Measurements from ENCODE around the gene LY6G6F. TPM values are rescaled to one million over a fixed set of nuclear protein-coding genes. Genes with fewer than 3 reads are reported as not detected.

LY6G6F gene
- total and polyA plus RNA-seq, 2 of the 13 experiments (the other 11 are each of a cell fraction or from before 2014, with no cell fraction given) = not detected

DNA sequence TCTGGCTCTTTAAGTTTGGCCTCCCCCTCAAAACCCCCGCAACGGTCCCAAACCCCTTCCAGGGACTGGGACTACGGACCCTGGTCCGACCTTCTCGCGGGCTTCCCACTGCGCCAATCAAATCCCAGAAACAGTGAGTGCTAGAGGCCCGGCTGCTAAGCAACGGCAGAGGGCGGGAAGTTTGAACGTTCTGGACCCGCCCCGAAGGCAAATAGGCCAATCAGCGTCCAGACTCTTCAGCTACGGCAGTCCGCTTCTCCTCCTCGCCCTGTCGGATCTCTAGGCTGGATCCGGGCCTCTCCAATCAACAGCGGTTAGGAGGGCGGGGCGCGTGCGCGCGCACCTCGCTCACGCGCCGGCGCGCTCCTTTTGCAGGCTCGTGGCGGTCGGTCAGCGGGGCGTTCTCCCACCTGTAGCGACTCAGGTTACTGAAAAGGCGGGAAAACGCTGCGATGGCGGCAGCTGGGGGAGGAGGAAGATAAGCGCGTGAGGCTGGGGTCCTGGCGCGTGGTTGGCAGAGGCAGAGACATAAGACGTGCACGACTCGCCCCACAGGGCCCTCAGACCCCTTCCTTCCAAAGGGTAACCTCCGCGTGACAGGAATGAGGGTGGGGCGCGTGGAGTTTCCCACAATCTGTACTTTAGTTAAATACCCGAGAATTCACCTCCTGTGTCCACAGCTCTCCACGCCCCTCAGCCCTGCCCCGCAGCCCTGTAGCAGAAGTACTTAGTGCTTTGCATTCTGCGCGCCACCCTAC lies 33.2 kb downstream of the LY6G6F start, which contains the start of gene MSH5 (continued):
- TF ChIP-seq ZBTB33 (CRISPR knock-in tag; IDR thresholded peaks at IDR 0.05) (peak; percentile 51), FOXC1 (CRISPR knock-in tag; IDR thresholded peaks at IDR 0.05; ENCODE audit: borderline replicate concordance) (peak; percentile 98), REPIN1 (CRISPR knock-in tag; IDR thresholded peaks at IDR 0.05; ENCODE audit: borderline replicate concordance, low read depth) (peak; percentile 99), SETDB1 (CRISPR knock-in tag; IDR thresholded peaks at IDR 0.05; ENCODE audit: borderline replicate concordance) (no peak), FOSL2 (CRISPR knock-in tag; IDR thresholded peaks at IDR 0.05) (peak; percentile 39), ZSCAN9 (CRISPR knock-in tag; IDR thresholded peaks at IDR 0.05; ENCODE audit: borderline replicate concordance) (peak; percentile 81), ZNF563 (CRISPR knock-in tag; IDR thresholded peaks at IDR 0.05) (peak; percentile 99), CBX2 (IDR thresholded peaks at IDR 0.05; ENCODE audit: low read depth, low read length) (no peak), CBX2 (CRISPR knock-in tag; IDR thresholded peaks at IDR 0.05; ENCODE audit: low read depth) (peak; percentile 98), RFXANK (CRISPR knock-in tag; IDR thresholded peaks at IDR 0.05) (peak; percentile 76; the same call in 1 of the 2 replicates), ZBTB38 (CRISPR knock-in tag; IDR thresholded peaks at IDR 0.05) (peak; percentile 97), ZBTB43 (CRISPR knock-in tag; conservative IDR thresholded peaks at IDR 0.05) (peak; percentile 67; the same call in 1 of the 2 replicates)
- TF ChIP-seq, protein P1, sequence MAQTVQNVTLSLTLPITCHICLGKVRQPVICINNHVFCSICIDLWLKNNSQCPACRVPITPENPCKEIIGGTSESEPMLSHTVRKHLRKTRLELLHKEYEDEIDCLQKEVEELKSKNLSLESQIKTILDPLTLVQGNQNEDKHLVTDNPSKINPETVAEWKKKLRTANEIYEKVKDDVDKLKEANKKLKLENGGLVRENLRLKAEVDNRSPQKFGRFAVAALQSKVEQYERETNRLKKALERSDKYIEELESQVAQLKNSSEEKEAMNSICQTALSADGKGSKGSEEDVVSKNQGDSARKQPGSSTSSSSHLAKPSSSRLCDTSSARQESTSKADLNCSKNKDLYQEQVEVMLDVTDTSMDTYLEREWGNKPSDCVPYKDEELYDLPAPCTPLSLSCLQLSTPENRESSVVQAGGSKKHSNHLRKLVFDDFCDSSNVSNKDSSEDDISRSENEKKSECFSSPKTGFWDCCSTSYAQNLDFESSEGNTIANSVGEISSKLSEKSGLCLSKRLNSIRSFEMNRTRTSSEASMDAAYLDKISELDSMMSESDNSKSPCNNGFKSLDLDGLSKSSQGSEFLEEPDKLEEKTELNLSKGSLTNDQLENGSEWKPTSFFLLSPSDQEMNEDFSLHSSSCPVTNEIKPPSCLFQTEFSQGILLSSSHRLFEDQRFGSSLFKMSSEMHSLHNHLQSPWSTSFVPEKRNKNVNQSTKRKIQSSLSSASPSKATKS (CRISPR knock-in tag; IDR thresholded peaks at IDR 0.05) = no peak
- TF ChIP-seq, protein P2, sequence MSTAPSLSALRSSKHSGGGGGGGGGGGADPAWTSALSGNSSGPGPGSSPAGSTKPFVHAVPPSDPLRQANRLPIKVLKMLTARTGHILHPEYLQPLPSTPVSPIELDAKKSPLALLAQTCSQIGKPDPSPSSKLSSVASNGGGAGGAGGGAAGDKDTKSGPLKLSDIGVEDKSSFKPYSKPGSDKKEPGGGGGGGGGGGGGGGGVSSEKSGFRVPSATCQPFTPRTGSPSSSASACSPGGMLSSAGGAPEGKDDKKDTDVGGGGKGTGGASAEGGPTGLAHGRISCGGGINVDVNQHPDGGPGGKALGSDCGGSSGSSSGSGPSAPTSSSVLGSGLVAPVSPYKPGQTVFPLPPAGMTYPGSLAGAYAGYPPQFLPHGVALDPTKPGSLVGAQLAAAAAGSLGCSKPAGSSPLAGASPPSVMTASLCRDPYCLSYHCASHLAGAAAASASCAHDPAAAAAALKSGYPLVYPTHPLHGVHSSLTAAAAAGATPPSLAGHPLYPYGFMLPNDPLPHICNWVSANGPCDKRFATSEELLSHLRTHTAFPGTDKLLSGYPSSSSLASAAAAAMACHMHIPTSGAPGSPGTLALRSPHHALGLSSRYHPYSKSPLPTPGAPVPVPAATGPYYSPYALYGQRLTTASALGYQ (CRISPR knock-in tag; IDR thresholded peaks at IDR 0.05) = peak; percentile 15
- TF ChIP-seq, protein P3, sequence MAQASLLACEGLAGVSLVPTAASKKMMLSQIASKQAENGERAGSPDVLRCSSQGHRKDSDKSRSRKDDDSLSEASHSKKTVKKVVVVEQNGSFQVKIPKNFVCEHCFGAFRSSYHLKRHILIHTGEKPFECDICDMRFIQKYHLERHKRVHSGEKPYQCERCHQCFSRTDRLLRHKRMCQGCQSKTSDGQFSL (CRISPR knock-in tag; IDR thresholded peaks at IDR 0.05) = 0 out of 2 replicates have a peak, but pooled peaks have one; percentile 73
- TF ChIP-seq, protein P4, sequence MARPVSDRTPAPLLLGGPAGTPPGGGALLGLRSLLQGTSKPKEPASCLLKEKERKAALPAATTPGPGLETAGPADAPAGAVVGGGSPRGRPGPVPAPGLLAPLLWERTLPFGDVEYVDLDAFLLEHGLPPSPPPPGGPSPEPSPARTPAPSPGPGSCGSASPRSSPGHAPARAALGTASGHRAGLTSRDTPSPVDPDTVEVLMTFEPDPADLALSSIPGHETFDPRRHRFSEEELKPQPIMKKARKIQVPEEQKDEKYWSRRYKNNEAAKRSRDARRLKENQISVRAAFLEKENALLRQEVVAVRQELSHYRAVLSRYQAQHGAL (CRISPR knock-in tag; IDR thresholded peaks at IDR 0.05; ENCODE audit: not compliant biosample characterization) = peak; percentile 94
- TF ChIP-seq, protein P5, sequence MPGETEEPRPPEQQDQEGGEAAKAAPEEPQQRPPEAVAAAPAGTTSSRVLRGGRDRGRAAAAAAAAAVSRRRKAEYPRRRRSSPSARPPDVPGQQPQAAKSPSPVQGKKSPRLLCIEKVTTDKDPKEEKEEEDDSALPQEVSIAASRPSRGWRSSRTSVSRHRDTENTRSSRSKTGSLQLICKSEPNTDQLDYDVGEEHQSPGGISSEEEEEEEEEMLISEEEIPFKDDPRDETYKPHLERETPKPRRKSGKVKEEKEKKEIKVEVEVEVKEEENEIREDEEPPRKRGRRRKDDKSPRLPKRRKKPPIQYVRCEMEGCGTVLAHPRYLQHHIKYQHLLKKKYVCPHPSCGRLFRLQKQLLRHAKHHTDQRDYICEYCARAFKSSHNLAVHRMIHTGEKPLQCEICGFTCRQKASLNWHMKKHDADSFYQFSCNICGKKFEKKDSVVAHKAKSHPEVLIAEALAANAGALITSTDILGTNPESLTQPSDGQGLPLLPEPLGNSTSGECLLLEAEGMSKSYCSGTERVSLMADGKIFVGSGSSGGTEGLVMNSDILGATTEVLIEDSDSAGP (CRISPR knock-in tag; IDR thresholded peaks at IDR 0.05; ENCODE audit: borderline replicate concordance) = peak; percentile 99
